HL-60/S4 treated with retinoic acid at 250 ng/mL for 4 days and 3 days (cell line): ENCODE results near the gene MRC2.

Source experiments
- in situ Hi-C: fragments of 300-500 bp; cut with MboI; formaldehyde crosslinking; loops from 2 replicates; pipeline ENCODE4 v1.7.0; 2022; ENCODE audit warnings: low sequenced_read_pairs

The MRC2 gene

GRCh38 chr17:62658136-62658920, 30.9 kb downstream of the MRC2 start:
- in situ Hi-C loops = no loop called here

GRCh38 chr17:62660629-62661118, 33.2 kb downstream of the MRC2 start:
- in situ Hi-C loops = no loop called here

- in situ Hi-C loops = no loop called here
These were observed 33.9 kb downstream of the MRC2 start for GRCh38 chr17:62661337-62661736.

- in situ Hi-C loops = no loop called here
These were observed 35.4 kb downstream of the MRC2 start for GRCh38 chr17:62662855-62663254.

GRCh38 chr17:62663304-62663703, 35.8 kb downstream of the MRC2 start:
- in situ Hi-C loops = no loop called here

- in situ Hi-C loops = no loop called here
These were observed 37.1 kb downstream of the MRC2 start for GRCh38 chr17:62664336-62665120.

GRCh38 chr17:62665599-62665998, 38.1 kb downstream of the MRC2 start:
- in situ Hi-C loops = no loop called here

- in situ Hi-C loops = no loop called here
These were observed 38.8 kb downstream of the MRC2 start for GRCh38 chr17:62666061-62666800.

GRCh38 chr17:62666801-62667591, 39.5 kb downstream of the MRC2 start:
- in situ Hi-C loops = no loop called here

- in situ Hi-C loops = no loop called here
These were observed 40.8 kb downstream of the MRC2 start for GRCh38 chr17:62668091-62668804.

- in situ Hi-C loops = no loop called here
These were observed 42.8 kb downstream of the MRC2 start for GRCh38 chr17:62670202-62670821.

- in situ Hi-C loops = no loop called here
These were observed 44.1 kb downstream of the MRC2 start for GRCh38 chr17:62671553-62671952.

GRCh38 chr17:62672957-62673356, 45.5 kb downstream of the MRC2 start:
- in situ Hi-C loops = no loop called here

- in situ Hi-C loops = no loop called here
These were observed 46.3 kb downstream of the MRC2 start for GRCh38 chr17:62673614-62674362.

GRCh38 chr17:62674363-62674739, 46.9 kb downstream of the MRC2 start:
- in situ Hi-C loops = no loop called here

- in situ Hi-C loops = no loop called here
These were observed 47.4 kb downstream of the MRC2 start for GRCh38 chr17:62674841-62675240.

- in situ Hi-C loops = no loop called here
These were observed 47.8 kb downstream of the MRC2 start for GRCh38 chr17:62675260-62675659.

- in situ Hi-C loops = no loop called here
These were observed 48.2 kb downstream of the MRC2 start for GRCh38 chr17:62675701-62676100.
